GM19372 (cell line): ENCODE results near the gene DDIT3.
A peak's percentile ranks its signal among the peaks of the same experiment; 100 is the strongest.

Experiments used
- ATAC-seq: cut with Tn5 transposase; IDR thresholded peaks from one replicate; pipeline ENCODE4 v1.9.1; 2021; ENCODE audit warnings: mild to moderate bottlenecking, low read depth, moderate library complexity; ENCODE audit not compliant: unreplicated experiment

The DDIT3 gene

DNA sequence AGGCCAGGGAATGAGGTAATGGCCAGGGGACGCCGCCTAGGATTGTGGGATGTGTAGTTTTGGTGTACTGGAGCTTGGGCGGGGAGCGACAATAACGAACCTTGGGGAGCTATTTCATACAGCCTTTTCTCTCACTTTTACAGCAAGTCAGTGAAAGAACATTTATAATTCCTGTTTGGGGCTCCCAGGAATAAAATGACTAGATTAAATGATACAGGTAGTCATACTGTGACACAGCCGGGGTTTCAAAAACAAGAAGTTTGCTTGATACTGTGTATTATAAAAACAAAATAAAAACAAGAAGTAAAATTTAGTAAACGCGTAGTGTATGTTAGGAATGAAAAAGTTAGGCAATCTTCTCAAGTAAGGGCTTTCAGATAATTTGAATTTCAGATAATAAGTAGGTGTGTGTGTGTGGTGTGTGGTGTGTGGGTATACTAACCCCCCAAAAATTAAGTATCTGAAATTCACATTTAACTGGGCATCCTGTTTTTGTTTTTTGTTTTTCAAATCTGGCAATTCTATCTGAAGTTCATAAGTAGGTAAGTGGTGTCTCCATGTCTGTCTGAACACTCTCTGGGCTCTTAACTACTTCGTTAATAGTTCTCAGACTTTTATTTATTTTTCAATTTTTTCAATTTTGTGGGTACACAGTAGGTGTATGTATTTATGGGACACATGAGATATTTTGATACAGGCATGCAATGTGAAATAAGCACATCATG lies 27.1 kb upstream of the DDIT3 start:
- no peak for ATAC-seq

DNA sequence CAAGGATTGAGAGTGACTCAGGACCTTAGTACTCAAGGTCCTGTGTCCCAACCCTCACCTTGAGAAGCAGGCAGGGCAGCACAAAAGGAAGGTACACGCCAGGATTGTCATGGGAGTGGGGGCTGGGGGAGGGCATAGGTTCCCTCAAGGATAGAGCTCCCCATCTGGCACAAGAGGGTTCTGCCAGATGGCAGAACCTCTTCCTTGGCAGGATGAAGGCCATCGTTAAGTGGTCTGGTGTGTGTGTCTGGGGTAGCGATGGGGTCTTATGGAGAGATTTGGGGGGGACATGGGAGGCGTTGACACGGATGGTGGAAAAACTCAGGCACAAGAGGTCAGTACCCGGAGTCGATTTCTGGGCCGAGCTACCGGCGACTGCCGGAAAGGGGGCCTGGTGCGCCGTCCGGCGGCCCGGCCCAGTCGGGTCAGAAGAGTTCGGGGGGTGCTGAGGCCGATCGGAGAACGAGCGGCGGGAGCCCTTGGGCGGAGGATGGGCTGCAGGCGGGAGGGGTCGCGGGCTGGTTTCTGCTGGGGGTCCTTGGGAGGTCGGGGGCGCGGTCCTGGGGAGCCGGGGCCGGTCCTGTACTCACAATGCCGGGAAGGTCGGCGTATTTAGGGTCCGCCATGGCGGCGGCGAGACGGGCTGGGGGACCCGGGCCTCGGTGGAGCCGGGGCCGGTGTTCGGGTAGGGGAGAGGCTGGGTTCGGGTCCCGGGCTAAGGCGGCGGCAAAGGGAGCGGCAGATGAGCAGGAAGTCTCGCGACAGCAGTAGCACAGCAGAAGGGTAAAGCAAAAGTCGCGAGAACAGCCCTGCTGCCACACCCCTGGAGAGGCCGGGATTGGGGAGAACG lies 26.3 kb upstream of the DDIT3 start, which contains the start of gene DCTN2:
Gene DCTN2 (minus strand): TSS at position 755 of the 850 bp plus-strand sequence. CDS start 129 bp downstream, at position 626.
- ATAC-seq, result peak; percentile 96

DNA sequence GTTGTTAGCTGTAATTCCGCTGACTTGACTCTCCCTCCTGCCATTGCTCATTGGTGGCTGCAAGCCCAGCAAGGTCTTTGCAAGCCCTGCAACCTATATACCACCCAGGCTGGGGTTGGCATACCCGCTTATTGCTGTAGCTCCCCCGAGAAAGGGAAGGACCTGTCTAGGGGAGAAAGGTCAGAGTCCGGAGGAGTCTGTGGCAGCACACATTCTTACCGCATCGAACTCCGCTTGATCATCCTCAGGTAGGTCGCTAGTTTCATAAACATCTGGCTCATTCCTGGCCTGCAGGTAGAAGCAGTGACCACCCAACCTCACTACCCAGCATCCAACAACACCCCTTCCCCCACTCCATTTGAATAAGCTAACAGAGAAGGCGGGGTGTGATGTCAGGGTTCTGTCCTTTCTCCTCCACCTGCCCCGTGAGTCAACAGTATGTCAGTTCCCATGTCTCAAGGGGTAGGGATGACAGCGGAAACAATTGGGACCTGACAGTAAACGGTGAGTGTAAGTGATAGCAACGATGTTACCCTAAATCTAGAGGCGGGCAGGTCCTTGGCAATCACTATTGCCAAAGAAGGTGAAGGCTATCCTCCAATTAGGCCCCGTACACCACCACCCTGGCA lies 25.6 kb upstream of the DDIT3 start:
- ATAC-seq, result no peak

DNA sequence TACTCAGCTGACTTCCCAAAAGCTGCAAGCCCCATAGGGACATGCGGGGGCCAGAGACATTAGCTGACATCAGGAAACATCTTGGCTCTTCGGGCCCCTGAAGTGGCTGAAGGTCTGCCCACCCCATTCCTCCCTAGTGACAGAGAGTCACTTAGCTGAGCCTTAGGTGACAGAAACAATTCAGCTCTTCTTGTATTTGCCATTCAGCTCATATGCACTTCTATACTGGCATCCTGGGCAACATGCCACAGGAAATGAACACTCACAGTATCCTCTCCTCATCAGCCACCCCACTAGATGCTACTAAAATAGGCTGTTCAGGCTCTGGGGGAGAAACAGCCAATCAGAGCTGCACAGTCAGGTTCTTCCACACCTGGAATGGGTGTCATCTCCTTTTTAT lies 23.3 kb upstream of the DDIT3 start:
- no peak for ATAC-seq

DNA sequence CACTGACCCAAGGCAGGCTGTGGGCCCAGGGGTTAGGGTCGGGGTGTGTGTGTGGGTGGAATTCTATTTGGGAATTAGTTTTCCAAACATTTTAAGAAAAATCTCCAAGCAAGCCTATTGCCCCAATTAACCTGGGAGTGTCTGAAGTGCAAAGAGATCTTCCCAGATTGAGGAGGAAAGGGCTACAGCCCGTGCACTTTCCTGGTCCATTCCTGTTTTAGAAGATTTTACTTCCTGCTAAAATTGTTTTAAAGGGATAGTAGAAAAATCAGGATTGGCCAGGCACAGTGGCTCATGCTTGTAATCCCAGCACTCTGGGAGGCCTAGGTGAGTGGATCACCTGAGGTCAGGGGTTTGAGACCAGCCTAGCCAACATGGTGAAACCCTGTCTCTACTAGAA lies 21.4 kb upstream of the DDIT3 start:
- no peak for ATAC-seq

DNA sequence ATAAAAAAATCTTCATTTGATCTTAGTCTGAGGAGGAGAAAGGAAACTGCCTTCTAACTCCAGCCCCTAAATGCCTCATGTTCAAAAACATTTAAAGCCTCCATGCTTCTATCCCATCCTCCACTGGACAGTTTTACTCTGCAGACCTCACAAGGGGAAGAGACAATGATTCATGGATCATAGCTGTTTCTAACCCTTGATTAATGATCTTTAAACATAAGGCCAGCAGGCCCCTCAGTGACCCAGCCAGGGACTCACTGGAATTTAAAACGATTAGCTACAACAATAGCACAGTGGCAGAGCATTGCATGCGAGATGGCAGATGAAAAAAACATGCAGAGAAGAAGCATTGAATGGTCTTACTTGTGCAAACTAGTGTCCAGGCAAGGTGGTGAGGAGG lies 20.7 kb upstream of the DDIT3 start:
- no peak for ATAC-seq

DNA sequence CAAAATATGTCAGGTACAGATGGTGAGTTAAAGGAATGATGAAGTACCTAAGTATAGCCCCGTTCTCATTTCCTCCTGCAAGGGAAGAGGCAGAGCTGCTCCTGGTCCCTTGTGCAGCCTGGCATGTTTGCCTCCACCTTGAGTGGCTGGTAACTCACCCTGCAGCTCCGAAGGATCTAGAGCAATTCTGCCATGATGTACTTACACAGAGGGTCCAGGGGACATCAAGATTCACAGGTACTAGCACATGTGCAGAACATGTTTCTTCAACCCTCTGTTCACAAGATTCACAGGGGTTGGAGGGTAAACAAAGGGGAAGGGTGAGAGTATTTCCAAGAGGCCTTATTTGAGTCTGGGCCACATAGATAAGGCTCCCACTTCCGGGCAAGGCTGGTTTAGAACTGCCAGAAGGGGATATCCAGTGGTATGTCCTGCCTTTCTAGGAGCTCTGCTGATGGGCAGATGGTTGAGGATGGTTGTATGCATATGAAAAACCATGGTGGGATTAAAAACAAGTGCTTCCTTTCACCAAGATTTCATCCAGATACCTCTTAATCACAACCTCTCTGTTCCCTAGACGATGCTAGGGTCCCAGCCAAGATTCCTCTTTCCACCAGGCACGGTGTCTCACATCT lies 18.9 kb upstream of the DDIT3 start:
- ATAC-seq, result no peak

DNA sequence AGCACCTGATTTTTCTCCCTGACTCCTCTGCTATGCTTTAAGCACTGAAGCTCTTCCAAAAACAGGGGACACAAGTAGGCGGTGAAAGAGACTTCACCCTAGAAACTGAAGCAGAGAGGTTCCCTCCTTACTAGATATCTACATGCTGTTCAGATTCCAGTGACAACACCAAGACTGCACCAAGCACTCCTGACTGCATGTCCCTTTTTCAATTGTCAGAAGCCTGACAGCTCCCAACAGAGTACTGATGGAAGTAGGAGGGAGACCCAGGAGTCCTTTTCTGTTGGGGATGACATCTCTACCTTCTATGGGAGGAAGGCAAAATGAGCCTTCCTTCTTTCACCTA lies 16.3 kb upstream of the DDIT3 start:
- no peak for ATAC-seq

DNA sequence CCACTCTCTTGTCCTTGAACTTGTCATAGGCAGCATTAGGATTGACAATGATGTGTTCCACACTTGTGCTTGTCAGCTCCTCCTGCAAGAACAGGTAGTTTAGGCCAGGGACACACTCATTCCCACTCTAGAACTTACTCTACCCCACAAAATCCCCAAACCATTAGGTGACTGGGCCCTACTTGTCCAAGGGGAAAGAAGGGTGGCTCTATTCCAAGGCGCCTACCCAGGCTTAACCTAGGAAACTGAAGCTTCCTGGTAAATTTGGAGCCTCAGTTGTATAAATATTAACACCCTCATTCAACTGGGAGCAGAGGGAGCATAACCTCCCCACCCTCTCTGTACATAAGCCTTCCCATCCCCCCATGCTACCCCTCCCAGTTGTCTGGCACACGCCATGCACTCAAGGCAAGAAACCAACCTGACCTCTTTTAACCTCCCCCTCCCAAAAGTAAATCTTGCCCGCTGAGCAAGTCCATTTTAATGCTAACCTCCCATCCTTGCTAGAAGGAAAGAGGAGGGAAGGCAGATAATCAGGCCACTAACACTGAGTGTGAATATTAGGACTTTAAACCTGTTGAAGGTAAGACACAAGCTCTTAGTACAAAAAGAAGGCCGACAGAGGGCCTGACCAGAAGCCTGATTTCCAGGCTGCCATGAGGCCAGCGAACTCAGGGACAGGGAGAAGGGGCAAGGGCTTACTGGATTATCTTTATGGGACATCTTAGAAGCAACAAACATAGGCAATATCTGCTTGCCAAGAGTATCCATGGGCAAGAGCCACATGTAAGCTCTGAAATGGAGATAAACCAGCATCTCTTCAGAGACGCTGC lies 15.7 kb upstream of the DDIT3 start:
- no peak for ATAC-seq

DNA sequence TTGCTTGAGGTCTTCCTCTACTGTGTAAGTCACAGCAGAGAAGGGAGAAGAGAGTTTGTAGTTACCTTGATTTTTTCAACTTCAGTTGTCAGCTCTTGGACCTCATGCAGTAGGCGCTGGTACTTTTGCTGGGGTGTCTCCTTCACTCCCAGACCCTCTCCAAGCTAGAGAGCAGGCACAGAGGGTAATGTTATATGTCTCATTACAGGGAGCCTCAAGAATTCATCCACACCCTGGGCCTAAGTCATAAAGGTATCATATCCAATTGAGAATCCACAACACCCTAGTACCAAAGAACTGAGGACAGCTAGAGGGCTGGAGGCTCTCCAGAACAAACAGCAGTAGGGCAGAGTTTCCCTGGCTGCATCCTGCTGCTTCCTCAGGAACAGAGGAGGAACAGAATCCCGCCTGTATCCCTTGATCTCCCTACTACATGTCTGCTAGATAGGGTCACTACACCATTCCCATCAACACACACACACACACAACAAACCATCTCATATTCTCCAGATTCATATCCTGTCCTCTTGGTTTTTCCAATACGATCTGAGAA lies 14.8 kb upstream of the DDIT3 start:
- ATAC-seq, result no peak

DNA sequence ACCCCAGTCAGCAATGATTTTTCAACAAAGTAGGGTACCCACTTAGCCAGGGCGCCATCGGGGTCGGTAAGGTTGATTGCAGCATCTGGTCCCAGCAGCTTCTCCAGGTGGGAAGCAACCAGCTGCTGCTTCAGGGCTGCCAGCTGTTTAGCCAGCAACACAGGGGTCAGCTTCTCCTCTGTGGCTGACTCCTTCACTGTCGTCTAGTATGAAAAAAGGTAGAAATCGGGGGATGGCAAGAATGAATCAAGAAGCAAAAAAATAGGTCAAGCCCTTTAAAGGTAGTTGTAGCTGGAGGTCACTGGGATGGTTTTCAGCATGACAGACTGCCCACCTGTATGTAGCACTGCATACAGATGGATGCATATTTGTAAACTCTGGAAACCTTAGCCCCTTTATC lies 13.9 kb upstream of the DDIT3 start:
- no peak for ATAC-seq

DNA sequence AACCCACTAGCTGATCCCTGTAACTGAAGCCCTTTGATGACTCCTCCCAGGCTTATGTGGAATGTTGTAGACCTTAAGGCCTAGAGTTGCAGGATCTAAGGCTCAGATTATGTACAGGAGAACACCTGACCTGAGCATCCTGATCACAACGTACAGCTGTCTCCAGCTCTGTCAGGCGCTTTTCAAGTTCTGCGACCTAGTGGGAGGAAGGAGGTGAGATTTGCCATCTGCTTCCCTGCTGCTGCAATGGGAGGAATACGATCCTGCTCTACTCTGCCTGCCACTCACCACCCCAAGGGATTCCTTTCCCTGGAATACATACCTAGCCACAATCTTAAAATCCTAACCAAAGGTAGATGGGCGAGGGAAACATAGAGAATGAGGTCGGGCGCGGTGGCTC lies 12.8 kb upstream of the DDIT3 start:
- ATAC-seq, result no peak

DNA sequence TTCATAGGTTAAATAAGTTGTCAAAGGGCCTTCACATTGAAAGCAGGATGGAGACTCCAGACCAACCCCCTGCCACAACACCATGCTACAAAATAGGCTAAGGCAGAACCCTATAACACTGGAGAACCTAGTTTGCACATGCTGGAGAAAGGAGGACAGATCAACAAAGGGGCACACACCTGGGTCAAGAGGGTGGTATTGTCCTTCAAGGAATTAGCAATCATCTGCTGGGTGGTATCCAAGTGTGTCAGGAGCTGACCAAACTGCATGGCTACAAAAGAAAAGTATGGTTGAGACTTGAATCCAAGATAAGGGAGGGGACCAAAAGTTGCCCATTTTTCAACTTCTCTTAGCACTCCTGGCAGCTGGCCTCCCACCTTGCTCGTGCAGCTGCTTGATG lies 11.5 kb upstream of the DDIT3 start:
- ATAC-seq, result no peak

DNA sequence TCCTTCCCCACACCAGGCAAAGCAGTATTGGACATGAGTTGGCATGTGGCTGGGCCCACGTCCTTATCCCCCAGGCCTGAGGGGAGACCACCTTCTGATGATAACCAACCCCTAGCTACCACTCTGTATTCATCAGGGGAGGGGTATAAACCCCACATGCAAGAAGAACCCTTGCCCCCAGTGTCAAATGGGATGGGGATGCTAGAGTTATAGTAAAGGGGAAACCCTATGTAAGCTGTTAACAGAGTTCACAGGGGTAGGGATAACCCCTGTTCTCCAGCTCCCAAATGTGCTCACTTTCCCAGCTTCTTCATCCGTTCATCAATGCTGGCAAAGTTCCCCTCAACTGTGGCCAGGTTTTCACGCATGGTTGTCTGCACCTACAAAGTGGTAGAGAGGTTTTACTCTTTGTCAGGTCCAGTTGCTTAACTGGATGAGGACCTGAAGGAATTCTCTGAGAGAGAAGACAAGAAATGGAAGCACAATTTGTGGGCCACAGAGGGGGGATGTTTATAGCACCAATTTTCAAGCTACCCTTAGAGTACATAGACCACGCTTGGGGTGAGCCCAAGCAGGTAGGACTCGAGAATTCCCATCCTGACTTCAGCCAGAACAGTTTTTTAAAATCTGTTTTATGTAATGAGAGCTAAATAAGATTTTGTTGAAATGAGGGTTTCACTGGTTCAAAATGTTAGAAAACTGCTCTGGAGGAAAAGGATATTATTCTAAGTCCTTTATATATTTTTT lies 10.3 kb upstream of the DDIT3 start:
- no peak for ATAC-seq

DNA sequence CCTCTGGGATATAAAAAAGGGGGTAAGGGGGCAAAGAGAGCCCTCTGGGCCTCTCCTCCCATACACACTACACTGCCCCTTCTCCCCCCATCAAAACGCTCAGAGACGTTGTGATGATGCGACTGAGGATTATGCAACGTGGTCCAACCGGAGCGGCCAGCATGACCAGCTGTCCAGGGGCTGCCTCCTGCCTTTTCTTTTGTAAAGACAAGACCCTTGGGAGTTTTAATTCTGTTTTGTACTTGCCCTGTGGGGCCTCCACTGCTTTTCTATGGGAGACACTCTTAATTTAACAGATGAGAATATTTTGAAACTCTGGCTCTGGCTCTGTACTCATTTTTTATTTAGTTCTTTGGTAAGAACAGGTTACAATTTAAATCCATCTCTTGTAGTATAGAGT lies 9.5 kb upstream of the DDIT3 start:
- ATAC-seq, result no peak

DNA sequence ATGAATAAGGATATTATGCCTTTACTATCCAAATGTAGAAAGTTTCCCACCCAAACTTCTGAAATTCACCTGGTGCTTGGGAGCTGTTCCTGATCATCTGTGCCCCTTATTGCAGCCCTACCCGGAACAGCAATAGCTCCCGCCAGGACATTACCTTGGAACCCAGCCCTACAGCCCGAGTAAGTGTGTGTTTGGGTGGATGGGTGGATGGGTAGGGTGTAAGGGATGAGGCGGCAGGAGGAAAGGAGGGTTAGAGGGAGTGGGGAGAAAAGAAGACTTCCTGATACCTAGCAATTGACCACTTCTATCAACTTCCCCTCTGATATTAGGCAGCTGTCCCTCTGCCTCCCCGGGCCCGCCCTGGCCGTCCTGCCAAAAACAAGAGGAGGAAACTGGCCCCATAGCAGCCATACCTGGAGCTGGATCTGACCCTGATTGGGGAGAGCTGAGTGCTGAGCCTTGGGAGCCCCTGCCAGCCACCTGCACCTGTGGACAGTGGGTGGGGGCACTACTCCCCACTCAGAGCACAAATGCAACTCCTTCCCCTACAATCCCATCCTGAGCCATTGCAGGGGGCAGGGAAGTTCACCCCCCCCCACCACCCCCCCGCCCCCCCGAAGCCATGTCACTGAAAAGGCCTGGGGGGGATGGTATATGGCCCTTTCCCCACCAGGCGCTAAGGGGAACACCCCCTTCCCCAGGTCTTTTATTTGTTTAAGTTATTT lies 8.7 kb upstream of the DDIT3 start:
- ATAC-seq, result no peak

DNA sequence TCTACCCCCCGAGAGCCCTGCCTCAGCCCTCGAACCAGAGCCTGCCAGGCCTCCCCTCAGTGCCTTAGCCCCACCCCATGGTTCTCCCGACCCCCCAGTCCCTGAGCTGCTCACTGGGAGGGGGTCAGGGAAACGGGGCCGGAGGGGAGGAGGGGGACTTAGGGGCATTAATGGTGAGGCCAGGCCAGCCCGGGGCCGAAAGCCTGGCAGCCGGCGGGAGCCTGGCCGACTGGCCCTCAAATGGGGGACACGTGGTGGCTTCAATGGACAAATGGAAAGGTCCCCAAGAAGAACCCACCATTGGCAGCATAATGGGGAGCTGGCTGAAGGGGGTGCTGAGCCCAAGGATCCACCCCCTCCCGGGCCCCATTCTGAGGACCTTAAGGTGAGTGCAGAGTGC lies 7.9 kb upstream of the DDIT3 start:
- no peak for ATAC-seq

DNA sequence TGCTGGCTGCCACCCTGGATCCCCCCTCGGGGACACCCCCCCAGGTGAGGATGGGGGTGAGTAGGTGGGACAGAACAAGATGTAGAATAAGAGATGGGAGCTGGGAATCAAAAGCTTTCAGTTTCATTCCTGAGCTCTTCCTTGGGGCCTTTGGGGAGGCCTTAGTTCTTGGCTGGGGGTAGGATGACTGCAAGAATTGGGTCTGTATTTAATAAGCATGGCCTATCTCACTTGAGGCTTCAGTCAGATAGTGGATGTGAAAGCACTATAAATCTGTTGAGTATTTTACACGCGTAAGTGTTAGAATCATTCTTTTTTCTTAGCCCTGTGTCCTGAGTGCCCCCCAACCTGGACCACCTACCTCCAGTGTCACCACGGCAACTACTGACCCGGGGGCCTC lies 6.9 kb upstream of the DDIT3 start:
- no peak for ATAC-seq
